GM12892 (cell line): ENCODE data around the gene DGKB.

Source experiments
- POLR2A ChIP-seq: IDR thresholded peaks from 2 replicates; pipeline ENCODE4 v1.6.1; 2011; ENCODE audit warnings: low read depth, low read length, control low read depth
- POLR2AphosphoS5 ChIP-seq: IDR thresholded peaks from 2 replicates; pipeline ENCODE4 v1.6.1; 2011; ENCODE audit warnings: low read depth, low read length, control low read depth
- TAF1 ChIP-seq: IDR thresholded peaks from 2 replicates; pipeline ENCODE4 v1.6.1; 2011; ENCODE audit warnings: low read depth, mild to moderate bottlenecking, control low read depth, low read length, borderline replicate concordance

GRCh38 chr7:14666304-14666703 is 236.2 kb downstream of the DGKB start:
- no peak for TF ChIP-seq POLR2A
- no peak for TF ChIP-seq TAF1
- no peak for TF ChIP-seq POLR2AphosphoS5
